ENCODE results near the gene LMOD3.

GRCh38 chr3:69145688-69146087 lies 23.3 kb upstream of the LMOD3 start:
- TF ChIP-seq CEBPB (IDR thresholded peaks at IDR 0.05; ENCODE audit: low read depth, low read length): no peak
- no peak for TF ChIP-seq CBX8 (IDR thresholded peaks at IDR 0.05; ENCODE audit: borderline replicate concordance, low read depth, low read length)
- no peak for TF ChIP-seq CTCF (IDR thresholded peaks at IDR 0.05; ENCODE audit: control extremely low read depth in 1 of 3, insufficient read depth in 1 of 3, low read depth in 1 of 3, low read length in 3 of 3)
- no peak for TF ChIP-seq USF2 (IDR thresholded peaks at IDR 0.05; ENCODE audit: low read length)
- TF ChIP-seq SP2 (IDR thresholded peaks at IDR 0.05; ENCODE audit: low read length): no peak

Measured in H1 (cell line).